ENCODE data around the gene C16orf78.

C16orf78 gene

GRCh38 chr16:49427771-49428170 is 54.2 kb downstream of the C16orf78 start:
- POLR2A ChIA-PET, result no interaction called here
- CTCF ChIA-PET, result no interaction called here

DNA sequence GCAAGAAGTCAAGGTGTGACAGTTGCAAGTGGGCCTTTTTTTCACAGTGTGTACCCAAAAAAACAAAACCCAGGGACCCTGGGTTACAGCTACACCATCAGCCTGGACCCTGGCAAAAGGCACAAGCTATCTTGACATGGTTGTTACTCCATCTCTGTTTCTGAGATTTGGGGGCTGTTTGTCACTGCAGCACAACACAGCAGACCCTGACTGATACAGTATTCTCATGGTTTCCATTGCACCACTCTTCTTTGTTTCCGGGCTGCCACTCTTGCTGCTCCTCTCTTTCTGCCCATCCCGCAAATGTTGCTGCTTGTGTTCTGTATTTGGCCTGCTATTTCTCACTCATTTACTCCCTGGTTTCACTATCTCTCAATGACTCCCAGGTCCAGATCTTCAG is 55.2 kb downstream of the C16orf78 start:
- no peak for DNase-seq (ENCODE audit: low read depth, low spot score)
- H3K4me3 ChIP-seq (ENCODE audit: low read depth, low read length), result no peak overlapping the region
- POLR2A ChIA-PET, result no interaction called here
- TF ChIP-seq CTCF (IDR thresholded peaks at IDR 0.05; ENCODE audit: insufficient read depth, low read length, missing control alignments), result no peak
- CTCF ChIA-PET, result no interaction called here

More at GRCh38 chr16:49427771-49428170, 54.2 kb downstream of the C16orf78 start:
- H3K4me3 ChIP-seq (ENCODE audit: low read depth, low read length), result no peak overlapping the region
- TF ChIP-seq CTCF (IDR thresholded peaks at IDR 0.05; ENCODE audit: insufficient read depth, low read length, missing control alignments), result no peak
- no peak for DNase-seq (ENCODE audit: low read depth, low spot score)

DNA sequence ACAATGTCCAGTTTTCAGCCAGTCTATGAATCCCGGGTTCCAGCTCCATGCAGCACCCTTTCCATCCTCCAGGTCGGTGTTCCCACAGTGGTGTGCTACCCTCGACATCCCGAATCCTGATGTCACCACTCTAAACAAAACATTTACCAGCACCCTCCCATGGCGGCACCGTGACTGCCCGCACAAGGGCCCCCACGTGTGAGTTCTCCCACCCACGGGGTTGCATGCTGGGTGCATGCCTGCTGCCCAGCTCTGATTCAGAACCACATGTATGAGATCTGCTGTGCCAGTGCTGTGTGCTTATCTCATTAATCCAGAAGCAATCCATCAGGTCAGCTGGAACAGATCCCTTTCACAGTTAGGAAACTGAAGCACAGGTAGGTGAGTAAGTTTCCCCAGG is 57.4 kb downstream of the C16orf78 start:
- ChIA-PET POLR2A (no interaction called here), CTCF (no interaction called here)
- no peak for TF ChIP-seq CTCF (IDR thresholded peaks at IDR 0.05; ENCODE audit: insufficient read depth, low read length, missing control alignments)
- no peak overlapping the region for H3K4me3 ChIP-seq (ENCODE audit: low read depth, low read length)
- DNase-seq (ENCODE audit: low read depth, low spot score), result no peak

GRCh38 chr16:49431591-49432290 is 58.1 kb downstream of the C16orf78 start:
- H3K4me3 ChIP-seq (ENCODE audit: low read depth, low read length), result no peak overlapping the region
- ChIA-PET POLR2A (no interaction called here), CTCF (no interaction called here)
- no peak for TF ChIP-seq CTCF (IDR thresholded peaks at IDR 0.05; ENCODE audit: insufficient read depth, low read length, missing control alignments)
- no peak for DNase-seq (ENCODE audit: low read depth, low spot score)

DNA sequence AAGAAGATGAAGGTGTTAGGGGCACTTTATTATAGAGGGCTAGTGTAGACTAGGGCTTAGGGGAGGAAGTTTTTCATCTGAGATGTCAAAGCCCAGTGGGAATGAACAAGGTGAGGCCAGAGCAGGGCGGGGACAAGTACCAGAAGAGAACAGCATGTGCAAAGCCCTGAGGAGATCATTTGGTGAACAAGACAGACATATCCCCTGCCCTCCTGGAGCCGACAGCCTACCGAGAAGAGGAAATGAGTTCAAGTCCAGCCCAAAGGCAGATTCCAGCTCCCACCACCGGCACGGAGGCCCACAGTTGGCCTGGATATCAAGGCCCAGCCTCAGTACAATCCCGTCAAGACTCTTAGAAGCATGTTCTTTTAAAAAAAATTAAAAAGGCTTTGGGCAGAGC is 61.1 kb downstream of the C16orf78 start:
- POLR2A ChIA-PET, result no interaction called here
- no peak for TF ChIP-seq CTCF (IDR thresholded peaks at IDR 0.05; ENCODE audit: insufficient read depth, low read length, missing control alignments)
- no peak for DNase-seq (ENCODE audit: low read depth, low spot score)
- H3K4me3 ChIP-seq (ENCODE audit: low read depth, low read length), result no peak overlapping the region
- CTCF ChIA-PET, result no interaction called here

DNA sequence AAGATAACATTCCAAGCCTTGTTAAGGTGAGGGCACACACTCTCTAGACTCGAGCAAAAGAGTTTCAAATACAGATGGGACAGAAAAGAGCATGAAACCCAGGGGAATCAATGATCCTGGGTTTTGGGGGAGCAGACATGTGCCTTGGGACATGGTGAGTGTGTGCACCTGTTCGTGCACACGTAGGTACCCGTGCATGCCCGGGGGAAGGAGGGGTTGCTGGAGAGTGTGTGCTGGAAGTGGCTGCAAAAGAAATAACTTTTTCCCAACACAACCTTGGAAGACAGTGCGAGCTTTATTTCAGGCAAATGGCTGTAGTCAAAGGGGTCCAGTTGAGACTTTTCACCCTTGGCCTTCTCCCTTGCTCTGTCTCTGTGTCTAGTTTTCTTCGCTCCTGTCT is 62.6 kb downstream of the C16orf78 start:
- DNase-seq (ENCODE audit: low read depth, low spot score), result no peak
- ChIA-PET CTCF (no interaction called here), POLR2A (no interaction called here)
- H3K4me3 ChIP-seq (ENCODE audit: low read depth, low read length), result no peak overlapping the region
- no peak for TF ChIP-seq CTCF (IDR thresholded peaks at IDR 0.05; ENCODE audit: insufficient read depth, low read length, missing control alignments)
